Right forelimb (tissue), 1 donor: Measurements from ENCODE around the gene KCTD13.
"Not testable (repeated sequence)": the region's sequence is repeated elsewhere in the genome, so short reads cannot be mapped to it uniquely, and the experiment has no call there.

Source experiments
- DNase-seq: peaks from one replicate; pipeline ENCODE4 v3.0.0-alpha.2; 2018

Gene KCTD13

GRCh38 chr16:29906520-29907244 is 19.3 kb downstream of the KCTD13 start:
- no peak for DNase-seq

DNA sequence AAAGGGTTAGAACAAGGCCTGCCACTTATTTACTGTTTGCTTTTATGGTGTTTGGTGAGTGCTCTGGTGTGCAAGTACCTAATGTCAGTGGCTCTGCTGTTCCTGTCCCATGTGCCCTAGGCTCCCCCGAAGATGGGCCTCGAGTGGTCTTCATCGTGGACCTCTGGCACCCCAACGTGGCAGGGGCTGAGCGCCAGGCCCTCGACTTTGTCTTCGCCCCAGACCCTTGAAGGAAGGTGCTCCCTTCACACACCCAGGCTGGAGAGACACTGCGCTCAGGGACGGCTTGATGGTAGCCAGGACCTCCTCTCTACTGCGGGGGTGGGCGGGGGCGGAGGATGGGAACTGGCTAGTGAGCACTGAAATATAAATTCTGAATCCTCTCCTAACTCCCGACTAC is 20.4 kb downstream of the KCTD13 start:
- DNase-seq, result no peak

DNA sequence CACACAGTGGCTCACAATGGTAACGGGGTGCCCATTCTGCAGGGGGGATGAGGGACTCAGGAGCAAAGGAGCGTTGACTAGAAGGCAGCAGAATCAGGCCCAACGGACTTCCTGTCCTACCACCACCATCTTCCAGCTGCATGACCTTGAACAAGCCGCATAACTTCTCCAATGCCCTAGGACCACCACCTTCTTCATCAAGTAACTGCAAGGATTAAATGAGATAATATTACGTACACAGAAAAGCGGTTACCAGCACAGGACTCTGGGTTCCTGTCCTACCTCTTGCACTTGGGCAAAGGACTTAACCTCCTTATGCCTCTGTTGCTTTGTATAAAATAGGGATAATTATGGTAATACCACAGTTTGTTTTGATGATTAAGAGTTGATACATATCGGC is 21.1 kb downstream of the KCTD13 start:
- no peak for DNase-seq

- DNase-seq, result no peak
Measured at GRCh38 chr16:29903590-29903989, 22.4 kb downstream of the KCTD13 start.

GRCh38 chr16:29901607-29901945 is 24.4 kb downstream of the KCTD13 start:
- DNase-seq, result no peak

- DNase-seq, result no peak
Measured at GRCh38 chr16:29900888-29901606, 25.0 kb downstream of the KCTD13 start.

DNA sequence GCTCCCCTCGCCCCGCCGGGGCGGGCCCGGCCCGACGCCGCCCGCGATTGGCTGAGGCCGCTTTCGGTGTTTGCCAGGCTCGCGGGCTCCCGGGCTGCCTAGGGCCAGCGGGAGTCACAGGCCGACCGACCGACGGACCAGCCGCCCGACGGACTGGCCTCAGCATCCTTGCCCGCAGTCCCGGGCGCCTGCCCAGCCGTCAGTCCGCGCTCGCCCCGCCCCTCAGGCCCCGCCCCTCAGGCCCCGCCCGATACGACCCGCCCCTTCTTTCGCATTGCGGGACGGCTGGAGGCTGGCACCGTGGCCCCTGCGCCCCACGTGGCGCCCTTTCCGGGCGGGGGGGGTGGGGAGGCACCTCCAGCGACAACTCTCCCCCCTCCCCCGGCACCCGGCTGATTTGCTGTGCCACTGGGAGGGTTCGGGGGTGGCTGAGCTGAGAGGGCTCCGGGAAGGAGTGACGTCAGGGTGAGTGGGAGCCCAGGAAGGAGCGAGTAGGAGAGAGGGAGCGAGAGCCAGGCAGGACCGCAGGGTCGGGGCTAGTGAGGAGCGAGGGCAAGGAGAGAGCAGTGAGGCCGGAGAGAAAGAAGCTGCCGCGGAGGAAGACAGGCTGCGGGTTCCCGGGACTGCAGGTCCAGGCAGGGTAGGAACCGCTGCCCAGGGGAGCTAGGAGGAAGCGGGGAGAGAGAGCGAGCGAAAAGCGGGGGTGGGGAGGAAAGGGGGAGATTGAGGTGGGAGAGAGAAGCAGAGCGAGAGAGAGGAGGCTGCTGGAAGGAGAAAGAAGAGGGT is 25.7 kb downstream of the KCTD13 start, which contains the start of gene ASPHD1:
Gene ASPHD1, plus strand, starts transcription at position 387 of the 786 bp plus-strand sequence. CDS start 484 bp downstream, outside the sequence.
- peak; percentile 86 for DNase-seq

- DNase-seq, result no peak
Measured at GRCh38 chr16:29899516-29900101, 26.4 kb downstream of the KCTD13 start, which contains the start of gene SEZ6L2. SEZ6L2 (minus strand) TSS chr16:29899550; CDS start chr16:29899019, 531 bp downstream.

DNA sequence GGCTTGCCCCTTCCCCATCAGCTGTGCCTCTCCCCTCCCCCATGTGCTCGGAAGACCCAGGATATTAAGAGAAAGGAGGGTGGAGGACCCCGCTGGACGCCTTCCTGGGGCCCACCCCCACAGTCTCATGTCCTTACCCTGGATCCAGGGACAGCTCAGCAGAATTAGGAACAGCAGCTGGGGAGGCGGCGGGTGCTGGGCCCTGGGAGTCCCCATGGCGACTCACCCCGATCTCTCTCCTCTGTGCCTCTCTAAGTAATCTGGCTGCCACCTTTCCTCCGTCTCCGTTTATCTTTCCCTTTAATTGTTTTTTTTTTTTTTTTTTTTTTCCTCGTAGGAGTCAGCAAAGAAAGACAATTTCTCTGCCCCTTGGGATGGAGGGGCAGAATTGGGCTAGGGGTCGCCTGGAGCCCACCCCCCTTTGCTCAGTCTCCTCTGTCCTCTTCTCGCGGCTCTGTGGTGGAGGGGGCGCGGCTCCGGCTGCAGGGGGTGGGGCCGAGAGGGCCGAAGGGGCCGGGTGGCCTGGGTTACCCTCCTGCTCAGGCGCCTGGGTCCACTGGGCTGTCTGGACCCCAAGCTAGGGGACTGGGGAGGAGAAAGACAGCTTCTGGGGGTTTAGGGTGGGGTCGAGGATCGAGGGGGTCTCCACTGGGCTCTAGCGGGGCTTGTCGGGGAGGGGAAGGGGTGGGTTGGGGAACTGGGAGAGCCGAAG is 27.1 kb downstream of the KCTD13 start:
- no peak for DNase-seq

DNA sequence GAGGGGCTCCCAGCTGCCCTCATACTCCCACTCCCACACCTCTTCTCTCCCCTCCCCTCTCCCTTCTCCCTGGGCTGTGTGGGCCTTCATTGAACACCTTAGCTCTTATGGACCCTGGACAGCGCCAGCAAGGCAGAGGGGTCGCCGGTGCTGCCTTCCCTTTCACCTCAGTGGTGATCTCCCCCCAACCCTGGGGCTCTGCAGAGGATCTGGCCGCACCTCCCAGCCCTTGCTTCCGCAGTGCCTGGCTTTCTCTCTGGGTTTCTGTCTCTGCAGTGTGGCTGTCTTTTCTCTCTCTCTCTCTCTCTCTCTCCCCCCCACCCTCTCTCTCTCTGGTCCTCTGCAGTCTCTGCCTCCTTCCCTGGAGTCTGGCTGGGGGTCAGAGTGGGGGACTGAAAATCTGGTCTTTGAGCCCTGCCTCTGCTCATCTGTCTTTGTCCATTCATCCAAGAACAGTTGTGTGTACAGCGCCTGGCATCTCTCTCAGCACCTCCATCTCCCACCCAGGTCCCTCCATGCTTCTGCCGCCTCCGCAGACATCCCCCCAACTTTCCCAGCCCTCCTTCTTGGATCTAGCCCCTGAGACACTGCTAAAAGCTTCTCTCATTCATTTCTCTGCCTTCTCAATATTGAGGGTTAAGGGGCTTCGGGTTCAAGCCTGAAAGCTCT is 27.8 kb downstream of the KCTD13 start:
- no peak for DNase-seq

DNA sequence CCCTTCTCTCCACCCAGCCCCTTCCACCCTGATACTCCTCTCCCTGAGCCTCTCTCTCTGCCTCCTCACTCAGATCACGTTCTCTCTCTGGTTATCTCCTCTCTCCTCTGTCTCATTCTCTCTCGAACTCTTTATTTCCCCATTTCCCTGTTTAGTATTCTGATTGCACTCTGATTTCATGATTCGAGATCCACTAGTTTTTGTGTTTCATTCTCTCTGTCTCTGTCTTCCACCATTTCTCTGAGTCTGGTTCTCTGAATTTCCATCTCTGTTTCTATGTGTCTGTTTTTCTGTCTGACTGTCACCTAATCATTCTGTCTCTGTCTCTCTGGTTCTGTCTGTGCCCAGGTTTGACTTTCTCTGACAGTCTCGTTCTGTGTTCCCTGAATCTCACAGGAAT is 28.7 kb downstream of the KCTD13 start:
- no peak for DNase-seq

- DNase-seq, result no peak
Measured at GRCh38 chr16:29896841-29897240, 29.2 kb downstream of the KCTD13 start.

- no peak for DNase-seq
Measured at GRCh38 chr16:29894352-29894751, 31.7 kb downstream of the KCTD13 start.

DNA sequence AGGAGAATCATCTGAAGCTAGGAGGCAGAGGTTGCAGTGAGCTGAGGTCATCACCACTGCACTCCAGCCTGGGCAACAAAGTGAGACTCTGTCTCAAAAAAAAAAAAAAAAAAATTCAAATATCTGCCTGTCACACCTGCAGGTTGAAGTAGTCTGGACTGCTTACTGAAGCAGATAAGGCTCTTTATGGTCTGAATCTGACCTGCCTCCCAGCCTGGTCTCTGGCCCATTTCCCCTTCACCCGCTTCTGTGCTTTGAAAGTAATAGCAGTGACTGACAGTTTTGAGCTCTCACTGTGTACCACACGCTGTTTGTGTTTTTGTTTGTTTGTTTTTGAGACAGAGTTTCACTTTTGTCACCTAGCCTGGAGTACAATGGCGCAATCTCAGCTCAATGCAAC is 32.5 kb downstream of the KCTD13 start:
- DNase-seq, result no peak

DNA sequence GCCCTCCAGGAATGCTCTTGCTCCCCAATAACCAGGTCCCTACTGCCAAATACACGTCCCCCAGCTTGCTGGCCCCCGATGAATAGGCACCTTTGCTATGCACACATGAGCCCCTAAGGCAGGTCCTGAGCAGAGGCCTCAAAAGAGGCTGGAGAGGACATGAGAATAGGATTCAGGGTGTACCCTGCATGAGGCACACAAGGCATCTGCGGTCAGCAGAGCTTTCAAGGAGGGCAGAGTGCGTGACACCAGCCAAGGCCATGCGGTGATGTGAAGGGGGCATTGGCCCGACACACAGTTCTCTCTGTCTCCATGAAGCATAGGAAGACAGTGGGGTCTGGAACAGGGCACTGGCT is 33.6 kb downstream of the KCTD13 start:
- DNase-seq, result no peak

DNA sequence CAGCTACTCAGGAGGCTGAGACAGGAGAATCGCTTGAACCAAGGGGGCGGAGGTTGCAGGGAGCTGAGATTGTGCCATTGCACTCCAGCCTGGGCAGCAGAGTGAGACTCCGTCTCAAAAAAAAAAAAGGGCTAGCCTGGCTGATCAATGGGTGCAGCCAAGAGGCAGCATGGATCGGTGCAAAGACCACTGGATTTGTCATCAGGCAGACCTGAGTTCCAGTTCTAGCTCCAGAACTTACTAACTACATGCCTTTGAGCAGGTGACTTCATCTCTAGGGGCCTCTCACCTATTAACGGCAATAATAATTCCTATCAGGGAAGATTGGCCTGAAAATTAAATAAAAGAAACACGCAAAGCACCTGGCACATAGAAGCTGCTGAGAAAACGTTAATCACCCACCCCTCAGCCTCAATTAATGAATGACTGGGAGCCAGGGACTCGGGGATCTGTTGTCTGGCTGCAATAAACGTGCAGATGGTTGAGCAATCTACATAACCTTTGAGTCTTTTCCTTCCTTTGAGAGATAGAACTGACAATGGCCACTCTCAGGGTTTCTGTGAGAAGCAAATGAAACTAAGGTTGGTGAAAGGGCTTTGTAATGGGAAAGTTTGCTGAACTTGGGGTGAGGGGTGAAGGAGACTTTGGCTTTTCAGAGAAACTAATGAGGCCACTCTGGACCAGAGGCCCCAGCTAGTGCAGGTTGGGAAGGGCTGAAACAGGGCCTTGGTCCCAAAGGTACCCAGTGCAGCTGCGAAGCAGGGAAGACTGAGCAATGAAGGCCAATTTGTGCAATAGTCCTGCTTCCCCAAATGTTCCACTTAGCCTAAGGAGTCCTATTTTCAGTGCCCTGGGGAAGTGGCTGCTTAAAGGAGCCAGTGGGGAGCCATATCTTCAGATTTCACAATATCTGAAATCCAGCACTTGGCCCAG is 34.2 kb downstream of the KCTD13 start:
- no peak for DNase-seq

DNA sequence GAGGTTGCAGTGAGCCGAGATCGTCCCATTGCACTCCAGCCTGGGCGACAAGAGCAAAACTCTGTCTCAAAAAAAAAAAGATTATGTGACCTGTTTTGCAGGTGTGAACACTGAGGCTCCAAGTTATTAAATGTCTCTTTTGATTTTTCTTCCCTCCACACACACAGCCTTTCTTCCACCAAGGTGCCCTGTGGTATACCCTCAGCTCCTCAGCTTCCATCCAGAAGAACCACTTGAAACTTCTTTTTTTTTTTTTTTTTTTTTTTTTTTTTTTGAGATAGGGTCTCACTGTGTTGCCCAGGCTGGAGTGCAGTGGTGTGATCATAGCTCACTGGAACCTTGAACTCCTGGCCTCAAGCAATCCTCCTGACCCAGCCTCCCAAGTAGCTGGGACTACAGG is 36.7 kb downstream of the KCTD13 start:
- not testable (repeated sequence) for DNase-seq

DNA sequence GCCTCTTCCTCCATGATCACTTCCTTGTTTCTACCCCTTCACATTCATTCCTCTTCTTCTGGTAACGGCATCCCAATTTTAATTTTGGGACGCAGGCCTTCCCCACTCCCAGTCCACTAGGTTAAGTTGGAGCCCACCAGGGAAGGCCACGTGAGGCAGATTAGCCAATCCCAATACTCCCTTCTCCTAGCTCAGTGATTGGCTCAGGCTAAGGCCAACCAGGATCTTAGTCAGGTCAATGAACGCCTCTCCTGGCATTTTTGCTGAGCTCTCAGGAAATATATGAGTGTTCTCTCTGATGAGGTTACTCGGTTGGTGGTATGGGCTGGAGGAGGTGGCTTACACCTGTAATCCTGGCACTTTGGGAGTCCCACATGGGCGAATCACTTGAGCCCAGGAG is 42.0 kb downstream of the KCTD13 start:
- no peak for DNase-seq

GRCh38 chr16:29881050-29881449 is 45.0 kb downstream of the KCTD13 start:
- no peak for DNase-seq

DNA sequence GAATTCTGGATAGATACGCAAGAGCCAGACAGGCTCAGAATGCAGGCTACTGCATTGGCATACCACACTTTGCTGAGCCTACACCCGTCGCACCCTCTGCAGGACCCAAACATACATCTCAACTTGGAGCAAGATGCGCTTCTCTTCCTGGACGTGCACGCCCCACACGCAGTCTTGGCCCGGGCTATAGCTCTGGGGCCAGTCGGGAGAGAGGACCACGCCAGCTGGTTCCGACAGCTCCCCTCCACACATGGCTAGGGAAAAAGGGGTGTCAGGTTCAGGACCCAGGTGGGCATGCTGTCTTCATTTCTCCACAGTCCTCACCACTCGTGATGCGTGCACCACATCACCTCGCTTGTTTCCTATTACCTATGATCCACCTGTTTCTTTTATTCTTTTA is 47.9 kb downstream of the KCTD13 start:
- DNase-seq, result no peak
